WTC11 (cell line): Measurements from ENCODE around the gene BOC. TPM values are rescaled to one million over a fixed set of nuclear protein-coding genes. Genes with fewer than 3 reads are reported as not detected.

Source experiments
- ATAC-seq: fragments of 200-7000 bp; cut with Tn5 transposase; 2 replicates; pipeline ENCODE4 v1.10.0; 2021; ENCODE audit warnings: mild to moderate bottlenecking, moderate library complexity
- CTCF ChIA-PET: fragments of 300-600 bp; sonication (Branson Sonifier 250); formaldehyde crosslinking; loops from one replicate; lab custom pipeline; 2021; ENCODE audit warnings: antibody characterized with exemption; lab: Charles Lee
- POLR2A ChIA-PET: fragments of 350-600 bp; sonication (Branson Sonifier 250); formaldehyde crosslinking; loops from one replicate; lab custom pipeline; 2021; ENCODE audit warnings: antibody characterized with exemption; lab: Charles Lee
- DNase-seq: peaks from one replicate; pipeline ENCODE4 v3.0.0; 2021; ENCODE audit warnings: low spot score
- H3K27ac Mint-ChIP-seq: 2 replicates; pipeline ENCODE4 v1.8.0; 2021; ENCODE audit warnings: mixed read lengths
- H3K27me3 Mint-ChIP-seq: 2 replicates; pipeline ENCODE4 v1.8.0; 2021; ENCODE audit warnings: low read depth, mild to moderate bottlenecking, moderate library complexity, mixed read lengths
- H3K36me3 Mint-ChIP-seq: 2 replicates; pipeline ENCODE4 v1.8.0; 2021; ENCODE audit warnings: mixed read lengths
- H3K4me1 Mint-ChIP-seq: 2 replicates; pipeline ENCODE4 v1.8.0; 2022; ENCODE audit warnings: mixed read lengths
- H3K4me3 Mint-ChIP-seq: 2 replicates; pipeline ENCODE4 v1.8.0; 2021; ENCODE audit warnings: mild to moderate bottlenecking, moderate library complexity, mixed read lengths
- H3K9me3 Mint-ChIP-seq: 2 replicates; pipeline ENCODE4 v1.8.0; 2021; ENCODE audit warnings: mixed read lengths
- EMX1 ChIP-seq: fragments of 250-450 bp; sonication (Bioruptor Pico); IDR thresholded peaks from 2 replicates; pipeline ENCODE4 v1.8.0; 2021; ENCODE audit warnings: mild to moderate bottlenecking
- ESRRA ChIP-seq: sonication (generic); formaldehyde crosslinking; IDR thresholded peaks from 2 replicates; pipeline ENCODE4 v1.8.1; 2022; ENCODE audit warnings: mild to moderate bottlenecking, missing genetic modification reagents, borderline replicate concordance
- ETV6 ChIP-seq: sonication (generic); formaldehyde crosslinking; IDR thresholded peaks from 2 replicates; pipeline ENCODE4 v1.8.1; 2022; ENCODE audit warnings: mild to moderate bottlenecking, missing genetic modification reagents
- FOXJ3 ChIP-seq: sonication (generic); formaldehyde crosslinking; IDR thresholded peaks from 2 replicates; pipeline ENCODE4 v1.9.0; 2021; ENCODE audit warnings: missing genetic modification reagents, mild to moderate bottlenecking, borderline replicate concordance
- GTF2I ChIP-seq: fragments of 250-450 bp; sonication (Bioruptor Pico); conservative IDR thresholded peaks from 2 replicates; pipeline ENCODE4 v1.4.0; 2021; ENCODE audit warnings: mild to moderate bottlenecking
- JUN ChIP-seq: sonication (generic); formaldehyde crosslinking; IDR thresholded peaks from 2 replicates; pipeline ENCODE4 v1.8.0; 2023; ENCODE audit warnings: mild to moderate bottlenecking, missing genetic modification reagents
- MYBL2 ChIP-seq: sonication (generic); formaldehyde crosslinking; IDR thresholded peaks from 2 replicates; pipeline ENCODE4 v1.8.1; 2023; ENCODE audit warnings: mild to moderate bottlenecking, moderate library complexity, missing genetic modification reagents
- NFATC4 ChIP-seq: fragments of 250-450 bp; sonication (Bioruptor Pico); IDR thresholded peaks from 2 replicates; pipeline ENCODE4 v1.9.0; 2021; ENCODE audit warnings: mild to moderate bottlenecking
- NFYB ChIP-seq: sonication (generic); formaldehyde crosslinking; conservative IDR thresholded peaks from 2 replicates; pipeline ENCODE4 v1.8.0; 2022; ENCODE audit warnings: low read depth, missing genetic modification reagents
- OVOL2 ChIP-seq: fragments of 250-450 bp; sonication (Bioruptor Pico); IDR thresholded peaks from 2 replicates; pipeline ENCODE4 v1.9.0; 2021; ENCODE audit warnings: mild to moderate bottlenecking, borderline replicate concordance
- PRRX2 ChIP-seq: fragments of 250-450 bp; sonication (Bioruptor Pico); IDR thresholded peaks from 2 replicates; pipeline ENCODE4 v1.8.0; 2021; ENCODE audit warnings: mild to moderate bottlenecking
- TP53 ChIP-seq: sonication (generic); formaldehyde crosslinking; IDR thresholded peaks from 2 replicates; pipeline ENCODE4 v1.8.1; 2023; ENCODE audit warnings: mild to moderate bottlenecking, missing genetic modification reagents
- total RNA-seq: library from RNA; stranded (reverse); gene quantifications from 3 replicates; pipeline ENCODE4 v1.2.3, GENCODE V29; 2021
- TF ChIP-seq, protein P1 (sequence below): sonication (generic); formaldehyde crosslinking; IDR thresholded peaks from 2 replicates; pipeline ENCODE4 v1.8.1; 2023; ENCODE audit warnings: mild to moderate bottlenecking, missing genetic modification reagents, borderline replicate concordance
- TF ChIP-seq, protein P2 (sequence below): fragments of 250-450 bp; sonication (Bioruptor Pico); IDR thresholded peaks from 2 replicates; pipeline ENCODE4 v2.1.2; 2022; ENCODE audit warnings: mild to moderate bottlenecking, moderate library complexity
- TF ChIP-seq, protein P3 (sequence below): sonication (generic); formaldehyde crosslinking; IDR thresholded peaks from 2 replicates; pipeline ENCODE4 v1.8.1; 2023; ENCODE audit warnings: mild to moderate bottlenecking, missing genetic modification reagents, moderate library complexity
- TF ChIP-seq, protein P4 (sequence below): fragments of 200-600 bp; IDR thresholded peaks from 2 replicates; pipeline ENCODE4 v1.8.0; 2022; ENCODE audit warnings: antibody characterized with exemption
- TF ChIP-seq, protein P5 (sequence below): sonication (generic); formaldehyde crosslinking; IDR thresholded peaks from 2 replicates; pipeline ENCODE4 v1.8.1; 2023; ENCODE audit warnings: mild to moderate bottlenecking, missing genetic modification reagents
- TF ChIP-seq, protein P6 (sequence below): fragments of 250-450 bp; sonication (Bioruptor Pico); conservative IDR thresholded peaks from 2 replicates; pipeline ENCODE4 v1.9.0; 2021; ENCODE audit warnings: mild to moderate bottlenecking

Gene BOC
- total RNA-seq, 1 experiment from 2014 or later = 8.0 TPM

DNA sequence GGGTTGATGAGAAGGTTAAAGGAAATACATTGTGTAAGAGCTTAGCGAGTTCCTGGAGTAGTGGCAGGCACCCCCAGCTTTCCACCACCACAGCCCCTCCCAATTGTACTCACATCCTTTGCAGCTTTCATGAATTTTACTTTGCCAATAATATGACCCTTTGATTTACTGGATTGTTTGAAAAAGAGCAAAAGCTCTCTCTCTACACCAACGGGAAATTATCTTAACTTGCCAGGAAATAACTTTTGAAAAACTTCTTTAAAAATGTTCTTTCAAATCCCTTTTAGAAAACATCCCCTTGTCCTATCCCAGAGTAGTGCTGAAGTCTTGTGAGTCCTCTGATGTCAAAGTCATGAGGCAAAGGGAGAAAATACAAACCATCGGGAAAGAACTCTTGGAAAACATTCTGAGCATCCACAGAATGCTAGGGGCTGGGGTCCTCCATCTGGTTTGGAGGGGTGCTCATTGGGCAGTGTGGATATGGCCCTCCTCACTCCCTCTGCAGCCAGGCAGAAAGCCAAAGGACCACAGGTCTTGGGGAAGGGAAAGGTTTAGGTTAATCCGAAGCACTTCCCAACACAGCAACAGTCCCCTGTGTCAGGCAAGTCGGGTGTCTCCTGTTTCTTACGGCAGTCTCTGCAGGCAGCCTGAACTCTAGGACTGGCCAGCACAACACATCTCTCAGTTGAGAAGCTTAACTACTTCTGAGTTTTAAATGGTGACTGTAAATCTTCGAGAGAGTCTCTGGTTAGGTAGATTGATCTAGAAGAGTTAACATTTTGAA lies 36.5 kb downstream of the BOC start:
- Mint-ChIP-seq H3K9me3 (no peaks in the 10 kb centered on the region), H3K36me3 (no peaks in the 10 kb centered on the region), H3K4me3 (no peak overlapping the region), H3K4me1 (peaks cover 42% of the 10 kb centered on the region), H3K27ac (no peak overlapping the region), H3K27me3 (no peaks in the 10 kb centered on the region)
- peak; percentile 63 for ATAC-seq
- no peak for DNase-seq
- POLR2A ChIA-PET = no interaction called here
- CTCF ChIA-PET = interaction anchor here (1.0 kb wide), 1 partner anchor 9 kb away, joined by 3 read pairs; no protein-coding TSS in a partner anchor
- no peak for TF ChIP-seq NFYB (CRISPR knock-in tag)

DNA sequence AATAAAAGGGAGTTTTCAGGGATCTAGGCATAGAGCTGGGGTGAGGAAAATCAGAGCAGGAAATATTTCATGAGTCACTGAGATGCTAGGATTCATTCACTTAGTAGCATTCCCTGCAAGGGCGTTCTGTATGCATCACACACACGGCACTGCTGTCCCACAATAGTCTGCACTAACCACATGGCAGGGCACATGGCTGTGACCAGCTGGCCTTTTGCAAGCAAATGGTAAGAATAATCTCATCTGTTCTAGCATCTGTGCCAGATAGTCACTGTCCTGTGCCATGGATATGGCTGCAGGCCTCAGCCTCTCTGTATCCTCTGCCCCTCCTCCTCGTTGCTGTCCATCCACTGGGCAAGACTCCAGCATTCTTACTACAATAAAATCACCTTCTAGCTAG lies 37.8 kb downstream of the BOC start:
- ChIA-PET POLR2A (interaction anchor here (0.5 kb wide), 1 partner anchor 12 kb away, joined by 4 read pairs; no protein-coding TSS in a partner anchor), CTCF (interaction anchor here (0.6 to 1.4 kb wide), 3 partner anchors 10 to 37 kb away, joined by 3 to 4 read pairs (median 4); no protein-coding TSS in a partner anchor)
- Mint-ChIP-seq H3K36me3 (no peaks in the 10 kb centered on the region), H3K4me1 (peaks cover 40% of the 10 kb centered on the region), H3K27ac (no peak overlapping the region), H3K9me3 (no peaks in the 10 kb centered on the region), H3K27me3 (no peaks in the 10 kb centered on the region), H3K4me3 (no peak overlapping the region)
- ATAC-seq = no peak
- TF ChIP-seq, protein P1, sequence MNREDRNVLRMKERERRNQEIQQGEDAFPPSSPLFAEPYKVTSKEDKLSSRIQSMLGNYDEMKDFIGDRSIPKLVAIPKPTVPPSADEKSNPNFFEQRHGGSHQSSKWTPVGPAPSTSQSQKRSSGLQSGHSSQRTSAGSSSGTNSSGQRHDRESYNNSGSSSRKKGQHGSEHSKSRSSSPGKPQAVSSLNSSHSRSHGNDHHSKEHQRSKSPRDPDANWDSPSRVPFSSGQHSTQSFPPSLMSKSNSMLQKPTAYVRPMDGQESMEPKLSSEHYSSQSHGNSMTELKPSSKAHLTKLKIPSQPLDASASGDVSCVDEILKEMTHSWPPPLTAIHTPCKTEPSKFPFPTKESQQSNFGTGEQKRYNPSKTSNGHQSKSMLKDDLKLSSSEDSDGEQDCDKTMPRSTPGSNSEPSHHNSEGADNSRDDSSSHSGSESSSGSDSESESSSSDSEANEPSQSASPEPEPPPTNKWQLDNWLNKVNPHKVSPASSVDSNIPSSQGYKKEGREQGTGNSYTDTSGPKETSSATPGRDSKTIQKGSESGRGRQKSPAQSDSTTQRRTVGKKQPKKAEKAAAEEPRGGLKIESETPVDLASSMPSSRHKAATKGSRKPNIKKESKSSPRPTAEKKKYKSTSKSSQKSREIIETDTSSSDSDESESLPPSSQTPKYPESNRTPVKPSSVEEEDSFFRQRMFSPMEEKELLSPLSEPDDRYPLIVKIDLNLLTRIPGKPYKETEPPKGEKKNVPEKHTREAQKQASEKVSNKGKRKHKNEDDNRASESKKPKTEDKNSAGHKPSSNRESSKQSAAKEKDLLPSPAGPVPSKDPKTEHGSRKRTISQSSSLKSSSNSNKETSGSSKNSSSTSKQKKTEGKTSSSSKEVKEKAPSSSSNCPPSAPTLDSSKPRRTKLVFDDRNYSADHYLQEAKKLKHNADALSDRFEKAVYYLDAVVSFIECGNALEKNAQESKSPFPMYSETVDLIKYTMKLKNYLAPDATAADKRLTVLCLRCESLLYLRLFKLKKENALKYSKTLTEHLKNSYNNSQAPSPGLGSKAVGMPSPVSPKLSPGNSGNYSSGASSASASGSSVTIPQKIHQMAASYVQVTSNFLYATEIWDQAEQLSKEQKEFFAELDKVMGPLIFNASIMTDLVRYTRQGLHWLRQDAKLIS (CRISPR knock-in tag) = no peak
- TF ChIP-seq, protein P2, sequence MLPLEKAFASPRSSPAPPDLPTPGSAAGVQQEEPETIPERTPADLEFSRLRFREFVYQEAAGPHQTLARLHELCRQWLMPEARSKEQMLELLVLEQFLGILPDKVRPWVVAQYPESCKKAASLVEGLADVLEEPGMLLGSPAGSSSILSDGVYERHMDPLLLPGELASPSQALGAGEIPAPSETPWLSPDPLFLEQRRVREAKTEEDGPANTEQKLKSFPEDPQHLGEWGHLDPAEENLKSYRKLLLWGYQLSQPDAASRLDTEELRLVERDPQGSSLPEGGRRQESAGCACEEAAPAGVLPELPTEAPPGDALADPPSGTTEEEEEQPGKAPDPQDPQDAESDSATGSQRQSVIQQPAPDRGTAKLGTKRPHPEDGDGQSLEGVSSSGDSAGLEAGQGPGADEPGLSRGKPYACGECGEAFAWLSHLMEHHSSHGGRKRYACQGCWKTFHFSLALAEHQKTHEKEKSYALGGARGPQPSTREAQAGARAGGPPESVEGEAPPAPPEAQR (CRISPR knock-in tag) = no peak
- TF ChIP-seq ESRRA (CRISPR knock-in tag) (no peak), MYBL2 (CRISPR knock-in tag) (no peak), EMX1 (no peak), TP53 (no peak), NFATC4 (CRISPR knock-in tag) (no peak)
- TF ChIP-seq, protein P3, sequence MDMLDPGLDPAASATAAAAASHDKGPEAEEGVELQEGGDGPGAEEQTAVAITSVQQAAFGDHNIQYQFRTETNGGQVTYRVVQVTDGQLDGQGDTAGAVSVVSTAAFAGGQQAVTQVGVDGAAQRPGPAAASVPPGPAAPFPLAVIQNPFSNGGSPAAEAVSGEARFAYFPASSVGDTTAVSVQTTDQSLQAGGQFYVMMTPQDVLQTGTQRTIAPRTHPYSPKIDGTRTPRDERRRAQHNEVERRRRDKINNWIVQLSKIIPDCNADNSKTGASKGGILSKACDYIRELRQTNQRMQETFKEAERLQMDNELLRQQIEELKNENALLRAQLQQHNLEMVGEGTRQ (CRISPR knock-in tag) = no peak
- TF ChIP-seq, protein P4, sequence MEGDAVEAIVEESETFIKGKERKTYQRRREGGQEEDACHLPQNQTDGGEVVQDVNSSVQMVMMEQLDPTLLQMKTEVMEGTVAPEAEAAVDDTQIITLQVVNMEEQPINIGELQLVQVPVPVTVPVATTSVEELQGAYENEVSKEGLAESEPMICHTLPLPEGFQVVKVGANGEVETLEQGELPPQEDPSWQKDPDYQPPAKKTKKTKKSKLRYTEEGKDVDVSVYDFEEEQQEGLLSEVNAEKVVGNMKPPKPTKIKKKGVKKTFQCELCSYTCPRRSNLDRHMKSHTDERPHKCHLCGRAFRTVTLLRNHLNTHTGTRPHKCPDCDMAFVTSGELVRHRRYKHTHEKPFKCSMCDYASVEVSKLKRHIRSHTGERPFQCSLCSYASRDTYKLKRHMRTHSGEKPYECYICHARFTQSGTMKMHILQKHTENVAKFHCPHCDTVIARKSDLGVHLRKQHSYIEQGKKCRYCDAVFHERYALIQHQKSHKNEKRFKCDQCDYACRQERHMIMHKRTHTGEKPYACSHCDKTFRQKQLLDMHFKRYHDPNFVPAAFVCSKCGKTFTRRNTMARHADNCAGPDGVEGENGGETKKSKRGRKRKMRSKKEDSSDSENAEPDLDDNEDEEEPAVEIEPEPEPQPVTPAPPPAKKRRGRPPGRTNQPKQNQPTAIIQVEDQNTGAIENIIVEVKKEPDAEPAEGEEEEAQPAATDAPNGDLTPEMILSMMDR = no peak
- no peak for DNase-seq

DNA sequence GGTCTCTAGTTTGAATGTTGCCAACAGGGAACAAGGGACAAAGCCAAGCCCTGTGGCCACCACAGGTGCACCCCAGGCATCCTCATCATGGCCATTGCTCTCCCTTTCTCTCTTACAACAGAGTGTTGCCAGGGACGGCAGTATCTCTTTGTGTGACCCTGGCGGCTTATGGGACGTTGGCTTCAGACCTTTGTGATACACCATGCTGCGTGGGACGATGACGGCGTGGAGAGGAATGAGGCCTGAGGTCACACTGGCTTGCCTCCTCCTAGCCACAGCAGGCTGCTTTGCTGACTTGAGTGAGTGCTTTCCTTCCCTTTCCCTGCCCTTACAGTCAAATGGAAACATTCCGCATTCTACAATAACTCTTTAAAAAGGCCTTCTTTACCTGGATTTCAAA lies 38.2 kb downstream of the BOC start:
- Mint-ChIP-seq H3K9me3 (no peaks in the 10 kb centered on the region), H3K27ac (no peak overlapping the region), H3K36me3 (no peaks in the 10 kb centered on the region), H3K4me1 (peaks cover 43% of the 10 kb centered on the region), H3K4me3 (no peak overlapping the region), H3K27me3 (no peaks in the 10 kb centered on the region)
- DNase-seq (no peak), ATAC-seq (no peak)
- ChIA-PET POLR2A (no interaction called here), CTCF (interaction anchor here (1.4 kb wide), 1 partner anchor 37 kb away, joined by 4 read pairs; no protein-coding TSS in a partner anchor)
- TF ChIP-seq TP53 (no peak), ETV6 (no peak), PRRX2 (CRISPR knock-in tag) (no peak), OVOL2 (no peak), FOXJ3 (no peak), GTF2I (CRISPR knock-in tag) (no peak), JUN (CRISPR knock-in tag) (no peak)
- TF ChIP-seq, protein P5, sequence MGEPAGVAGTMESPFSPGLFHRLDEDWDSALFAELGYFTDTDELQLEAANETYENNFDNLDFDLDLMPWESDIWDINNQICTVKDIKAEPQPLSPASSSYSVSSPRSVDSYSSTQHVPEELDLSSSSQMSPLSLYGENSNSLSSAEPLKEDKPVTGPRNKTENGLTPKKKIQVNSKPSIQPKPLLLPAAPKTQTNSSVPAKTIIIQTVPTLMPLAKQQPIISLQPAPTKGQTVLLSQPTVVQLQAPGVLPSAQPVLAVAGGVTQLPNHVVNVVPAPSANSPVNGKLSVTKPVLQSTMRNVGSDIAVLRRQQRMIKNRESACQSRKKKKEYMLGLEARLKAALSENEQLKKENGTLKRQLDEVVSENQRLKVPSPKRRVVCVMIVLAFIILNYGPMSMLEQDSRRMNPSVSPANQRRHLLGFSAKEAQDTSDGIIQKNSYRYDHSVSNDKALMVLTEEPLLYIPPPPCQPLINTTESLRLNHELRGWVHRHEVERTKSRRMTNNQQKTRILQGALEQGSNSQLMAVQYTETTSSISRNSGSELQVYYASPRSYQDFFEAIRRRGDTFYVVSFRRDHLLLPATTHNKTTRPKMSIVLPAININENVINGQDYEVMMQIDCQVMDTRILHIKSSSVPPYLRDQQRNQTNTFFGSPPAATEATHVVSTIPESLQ (CRISPR knock-in tag) = no peak
- TF ChIP-seq, protein P3 (CRISPR knock-in tag) = no peak
- TF ChIP-seq, protein P6, sequence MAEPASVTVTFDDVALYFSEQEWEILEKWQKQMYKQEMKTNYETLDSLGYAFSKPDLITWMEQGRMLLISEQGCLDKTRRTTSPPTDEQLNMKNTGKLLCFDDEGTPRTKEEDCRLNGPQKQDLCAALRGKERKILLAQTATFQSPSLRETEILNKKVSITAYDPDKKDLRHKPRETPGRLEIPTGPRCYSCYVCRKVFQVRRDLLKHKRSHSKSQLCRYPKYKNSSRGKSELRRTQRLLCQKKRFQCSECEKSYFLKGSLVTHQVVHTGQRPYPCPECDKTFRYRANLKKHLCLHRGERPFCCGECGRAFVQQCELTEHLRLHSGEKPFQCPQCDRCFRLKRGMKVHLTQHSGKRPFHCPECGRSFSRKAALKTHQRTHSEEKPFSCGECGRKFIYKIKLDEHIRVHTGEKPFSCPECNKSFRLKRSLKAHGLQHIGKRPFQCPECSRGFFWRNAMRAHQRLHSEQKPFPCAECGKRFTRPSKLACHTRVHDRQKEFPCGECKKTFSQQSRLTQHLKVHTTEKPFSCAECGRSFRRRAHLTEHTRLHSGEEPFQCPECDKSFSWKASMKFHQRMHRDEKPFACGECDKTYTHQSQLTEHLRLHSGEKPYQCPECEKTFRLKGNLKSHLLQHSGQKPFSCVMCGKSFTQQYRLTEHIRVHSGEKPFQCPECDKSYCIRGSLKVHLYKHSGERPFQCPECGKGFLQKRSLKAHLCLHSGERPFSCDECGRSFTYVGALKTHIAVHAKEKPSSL (CRISPR knock-in tag) = no peak
